Gastrocnemius medialis (tissue), 4 donors: ENCODE data around the gene LRRC59. TPM values are rescaled to one million over a fixed set of nuclear protein-coding genes. Genes with fewer than 3 reads are reported as not detected.

ENCODE experiments used
- ATAC-seq, 2 donors: fragments of 150-250 bp; one replicate each; pipeline ENCODE4 v1.9.1; 2016
- DNase-seq, 2 donors: peaks; one replicate each; pipeline ENCODE4 v3.0.0-alpha.2; 2019
- H3K27ac ChIP-seq, 4 donors: fragments of 200-600 bp; sonication (generic); 1 replicate in 1 of 4; 2 replicates in 3 of 4; pipeline ENCODE4 v1.5.1; 2016 to 2018; ENCODE audit warnings: mild to moderate bottlenecking in 2 of 4, moderate library complexity in 1 of 4
- H3K27me3 ChIP-seq, 3 donors: fragments of 200-600 bp; sonication (generic) in 2 of 3; 1 replicate in 1 of 3; 2 replicates in 2 of 3; pipeline versions ENCODE4 v1.5.1 to v1.6.0; 2016 to 2019; ENCODE audit warnings: mild to moderate bottlenecking in 1 of 3, moderate library complexity in 1 of 3
- H3K36me3 ChIP-seq, 2 donors: fragments of 200-600 bp; sonication (generic) in 1 of 2; one replicate each; pipeline ENCODE4 v1.5.1; 2017 to 2018
- H3K4me1 ChIP-seq, 2 donors: fragments of 200-600 bp; sonication (generic) in 1 of 2; one replicate each; pipeline ENCODE4 v1.5.1; 2016 to 2017; ENCODE audit warnings: mild to moderate bottlenecking in 2 of 2
- H3K4me3 ChIP-seq, 4 donors: fragments of 200-600 bp; sonication (generic) in 3 of 4; 1 replicate in 1 of 4; 2 replicates in 3 of 4; pipeline ENCODE4 v1.5.1; 2016 to 2019; ENCODE audit warnings: mild to moderate bottlenecking in 2 of 4
- H3K9me3 ChIP-seq, 3 donors: fragments of 200-600 bp; sonication (generic) in 2 of 3; 1 replicate in 1 of 3; 2 replicates in 2 of 3; pipeline ENCODE4 v1.5.1; 2016 to 2019
- CTCF ChIP-seq, 5 experiments: fragments of 450-650 bp in 3 of 5; fragments of 200-600 bp in 2 of 5; sonication (generic) in 2 of 5; IDR thresholded peaks in 4 of 5; conservative IDR thresholded peaks in 1 of 5; 1 replicate in 4 of 5; 2 replicates in 1 of 5; pipeline ENCODE4 v1.5.1; 2016 to 2019; ENCODE audit warnings: antibody characterized with exemption in 5 of 5, mild to moderate bottlenecking in 3 of 5, moderate library complexity in 3 of 5
- POLR2A ChIP-seq, 2 donors: fragments of 450-650 bp; IDR thresholded peaks; one replicate each; pipeline ENCODE4 v1.6.1; 2017; ENCODE audit warnings: antibody characterized with exemption in 2 of 2, mild to moderate bottlenecking in 2 of 2, moderate library complexity in 2 of 2
- in situ Hi-C, 4 donors: fragments of 200-750 bp; cut with MboI; loops; one replicate each; pipeline versions ENCODE4 v1.15.0 to v1.8.0; 2017; ENCODE audit warnings: low sequenced_read_pairs in 4 of 4
- intact Hi-C: fragments of 100-400 bp; cut with DNase I; formaldehyde crosslinking; loops from one replicate; pipeline ENCODE4 v1.15.1; 2023; ENCODE audit warnings: low total_unique reads
- total RNA-seq, 4 donors: library from RNA; depleted of rRNA; stranded (reverse); fragments of >200 nt; gene quantifications; one replicate each; pipeline versions ENCODE4 v1.1.0 to v1.2.3, GENCODE V29; 2016

The LRRC59 gene
- total RNA-seq, 4 donors from 2014 or later, result 25.4 to 73.2 (median 55.8) TPM

- Histone ChIP-seq H3K36me3 (peaks cover 0 to 43% of the 10 kb centered on the region in 2 donors), H3K9me3 (no peaks in the 10 kb centered on the region), H3K4me3 (no peak overlapping the region), H3K27me3 (no peaks in the 10 kb centered on the region), H3K4me1 (peaks cover 0 to 5% of the 10 kb centered on the region in 2 donors), H3K27ac (no peak overlapping the region)
- TF ChIP-seq POLR2A (IDR thresholded peaks at IDR 0.05), result no peak
- no peak for TF ChIP-seq CTCF (IDR thresholded peaks at IDR 0.05 in 4 of 5, conservative IDR thresholded peaks at IDR 0.05 in 1 of 5)
- ATAC-seq (no peak), DNase-seq (no peak)
- in situ Hi-C loops, result no loop called here
- intact Hi-C loops, result no loop called here
Measured at GRCh38 chr17:50359005-50359699, 38.2 kb downstream of the LRRC59 start.

GRCh38 chr17:50358177-50358576, 39.1 kb downstream of the LRRC59 start:
- H3K36me3 ChIP-seq, result peaks cover 0 to 43% of the 10 kb centered on the region in 2 donors
- ATAC-seq (no peak), DNase-seq (peak in 1 of 2 donors; percentile 5)
- TF ChIP-seq POLR2A (IDR thresholded peaks at IDR 0.05) (no peak), CTCF (IDR thresholded peaks at IDR 0.05 in 4 of 5, conservative IDR thresholded peaks at IDR 0.05 in 1 of 5) (no peak)
- in situ Hi-C loops, result no loop called here
- intact Hi-C loops, result no loop called here
- no peaks in the 10 kb centered on the region for H3K9me3 ChIP-seq
- H3K4me1 ChIP-seq, result peaks cover 0 to 5% of the 10 kb centered on the region in 2 donors
- H3K27ac ChIP-seq, result no peak overlapping the region
- no peak overlapping the region for H3K4me3 ChIP-seq
- no peaks in the 10 kb centered on the region for H3K27me3 ChIP-seq

- no peak for TF ChIP-seq CTCF (IDR thresholded peaks at IDR 0.05 in 4 of 5, conservative IDR thresholded peaks at IDR 0.05 in 1 of 5)
- no peak for TF ChIP-seq POLR2A (IDR thresholded peaks at IDR 0.05)
- Histone ChIP-seq H3K4me1 (no peaks in the 10 kb centered on the region), H3K27me3 (no peaks in the 10 kb centered on the region), H3K9me3 (no peaks in the 10 kb centered on the region), H3K36me3 (peaks cover 0 to 43% of the 10 kb centered on the region in 2 donors), H3K27ac (no peak overlapping the region), H3K4me3 (no peak overlapping the region)
- in situ Hi-C loops (no loop called here), intact Hi-C loops (no loop called here)
- peak in 1 of 2 donors; percentile 6 for DNase-seq
- no peak for ATAC-seq
Measured at GRCh38 chr17:50356892-50357510, 40.3 kb downstream of the LRRC59 start.

- ATAC-seq, result no peak
- intact Hi-C loops, result no loop called here
Measured at GRCh38 chr17:50356418-50356817, 40.9 kb downstream of the LRRC59 start.

More at GRCh38 chr17:50356418-50356817, 40.9 kb downstream of the LRRC59 start:
- in situ Hi-C loops, result no loop called here
- Histone ChIP-seq H3K27me3 (no peaks in the 10 kb centered on the region), H3K4me3 (no peak overlapping the region), H3K4me1 (no peaks in the 10 kb centered on the region), H3K36me3 (peaks cover 0 to 43% of the 10 kb centered on the region in 2 donors), H3K27ac (no peak overlapping the region), H3K9me3 (no peaks in the 10 kb centered on the region)
- peak in 1 of 2 donors; percentile 9 for DNase-seq
- no peak for TF ChIP-seq POLR2A (IDR thresholded peaks at IDR 0.05)
- TF ChIP-seq CTCF (IDR thresholded peaks at IDR 0.05 in 4 of 5, conservative IDR thresholded peaks at IDR 0.05 in 1 of 5), result no peak
